Ishikawa (cell line): ENCODE results near the gene TNPO3.

Source experiments
- CREB1 ChIP-seq: IDR thresholded peaks from 2 replicates; pipeline ENCODE4 v1.6.1; 2012; ENCODE audit warnings: low read depth
- EGR1 ChIP-seq: IDR thresholded peaks from 2 replicates; pipeline ENCODE4 v1.6.1; 2012
- EP300 ChIP-seq: IDR thresholded peaks from 2 replicates; pipeline ENCODE4 v1.6.1; 2012; ENCODE audit warnings: borderline replicate concordance
- FOXM1 ChIP-seq: IDR thresholded peaks from 2 replicates; pipeline ENCODE4 v1.6.1; 2012; ENCODE audit warnings: low read depth, borderline replicate concordance
- MAX ChIP-seq: IDR thresholded peaks from 2 replicates; pipeline ENCODE4 v1.6.1; 2012
- NFIC ChIP-seq: IDR thresholded peaks from 2 replicates; pipeline ENCODE4 v1.6.1; 2012
- TAF1 ChIP-seq: IDR thresholded peaks from 2 replicates; pipeline ENCODE4 v1.6.1; 2012; ENCODE audit warnings: low read depth, mild to moderate bottlenecking
- TCF12 ChIP-seq: IDR thresholded peaks from 2 replicates; pipeline ENCODE4 v1.6.1; 2012; ENCODE audit warnings: low read depth
- USF1 ChIP-seq: IDR thresholded peaks from 2 replicates; pipeline ENCODE4 v1.6.1; 2012
- YY1 ChIP-seq: IDR thresholded peaks from 2 replicates; pipeline ENCODE4 v1.6.1; 2012; ENCODE audit warnings: low read depth
- ZBTB7A ChIP-seq: IDR thresholded peaks from 2 replicates; pipeline ENCODE4 v1.6.1; 2012; ENCODE audit warnings: low read depth
- TF ChIP-seq, protein P1 (sequence below): IDR thresholded peaks from 2 replicates; pipeline ENCODE4 v1.6.1; 2012; ENCODE audit warnings: low read depth, mild to moderate bottlenecking

DNA sequence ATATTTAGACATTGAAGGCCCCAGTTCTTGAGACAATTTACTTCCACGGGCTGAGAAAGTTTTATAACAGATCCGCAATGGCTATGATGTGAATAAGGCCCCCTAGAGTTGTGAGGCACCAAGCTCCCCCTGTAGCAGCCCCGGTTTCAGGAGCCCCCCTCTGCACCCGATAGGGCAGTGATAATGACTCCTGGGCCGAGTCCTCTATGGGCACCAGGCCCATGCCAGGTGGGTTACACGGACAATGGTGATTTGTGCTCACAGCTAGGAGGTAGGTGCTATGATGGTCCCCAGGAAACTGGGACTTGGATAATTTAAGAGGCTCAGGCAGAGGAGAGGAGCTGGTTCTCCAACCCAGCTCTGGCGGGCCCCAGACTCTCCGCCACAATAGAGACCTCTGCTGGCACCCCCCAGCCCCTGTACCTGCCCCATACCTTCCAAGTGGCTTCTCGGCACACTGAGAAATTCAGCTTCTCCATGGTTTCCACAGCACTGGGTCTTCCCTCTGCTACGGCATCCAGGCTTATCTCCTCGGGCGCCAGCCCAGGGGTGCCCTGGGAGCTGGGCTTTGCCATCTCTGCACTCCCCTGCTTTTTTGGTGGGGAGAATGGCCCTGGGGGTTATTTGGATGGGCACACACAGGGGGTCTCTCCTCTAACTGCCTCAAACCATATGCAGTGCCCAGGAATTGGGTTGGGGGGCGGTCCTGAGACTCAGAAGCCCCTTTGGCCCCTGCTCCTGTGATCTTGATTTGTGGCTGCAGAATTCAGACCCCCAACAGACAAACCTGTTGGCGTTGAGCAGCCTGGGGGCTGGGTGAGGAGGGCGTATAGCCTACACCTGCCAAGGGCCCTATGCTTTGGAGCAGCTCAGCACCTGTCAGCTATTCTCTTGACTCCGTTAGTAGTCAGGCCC is 132.2 kb downstream of the TNPO3 start:
- TF ChIP-seq, protein P1, sequence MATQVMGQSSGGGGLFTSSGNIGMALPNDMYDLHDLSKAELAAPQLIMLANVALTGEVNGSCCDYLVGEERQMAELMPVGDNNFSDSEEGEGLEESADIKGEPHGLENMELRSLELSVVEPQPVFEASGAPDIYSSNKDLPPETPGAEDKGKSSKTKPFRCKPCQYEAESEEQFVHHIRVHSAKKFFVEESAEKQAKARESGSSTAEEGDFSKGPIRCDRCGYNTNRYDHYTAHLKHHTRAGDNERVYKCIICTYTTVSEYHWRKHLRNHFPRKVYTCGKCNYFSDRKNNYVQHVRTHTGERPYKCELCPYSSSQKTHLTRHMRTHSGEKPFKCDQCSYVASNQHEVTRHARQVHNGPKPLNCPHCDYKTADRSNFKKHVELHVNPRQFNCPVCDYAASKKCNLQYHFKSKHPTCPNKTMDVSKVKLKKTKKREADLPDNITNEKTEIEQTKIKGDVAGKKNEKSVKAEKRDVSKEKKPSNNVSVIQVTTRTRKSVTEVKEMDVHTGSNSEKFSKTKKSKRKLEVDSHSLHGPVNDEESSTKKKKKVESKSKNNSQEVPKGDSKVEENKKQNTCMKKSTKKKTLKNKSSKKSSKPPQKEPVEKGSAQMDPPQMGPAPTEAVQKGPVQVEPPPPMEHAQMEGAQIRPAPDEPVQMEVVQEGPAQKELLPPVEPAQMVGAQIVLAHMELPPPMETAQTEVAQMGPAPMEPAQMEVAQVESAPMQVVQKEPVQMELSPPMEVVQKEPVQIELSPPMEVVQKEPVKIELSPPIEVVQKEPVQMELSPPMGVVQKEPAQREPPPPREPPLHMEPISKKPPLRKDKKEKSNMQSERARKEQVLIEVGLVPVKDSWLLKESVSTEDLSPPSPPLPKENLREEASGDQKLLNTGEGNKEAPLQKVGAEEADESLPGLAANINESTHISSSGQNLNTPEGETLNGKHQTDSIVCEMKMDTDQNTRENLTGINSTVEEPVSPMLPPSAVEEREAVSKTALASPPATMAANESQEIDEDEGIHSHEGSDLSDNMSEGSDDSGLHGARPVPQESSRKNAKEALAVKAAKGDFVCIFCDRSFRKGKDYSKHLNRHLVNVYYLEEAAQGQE: no peak
- no peak for TF ChIP-seq TCF12
- TF ChIP-seq CREB1: no peak
- TF ChIP-seq EP300: no peak
- TF ChIP-seq USF1: no peak
- no peak for TF ChIP-seq MAX
- no peak for TF ChIP-seq ZBTB7A
- TF ChIP-seq EGR1: no peak
- no peak for TF ChIP-seq YY1
- TF ChIP-seq TAF1: no peak
- no peak for TF ChIP-seq NFIC
- TF ChIP-seq FOXM1: no peak
